ENCODE measurements around the gene CIAO1. TPM values are rescaled to one million over a fixed set of nuclear protein-coding genes. Genes with fewer than 3 reads are reported as not detected.

Gene CIAO1
- total and polyA plus RNA-seq, 10 donors: 31.3 to 122 (median 70.3) TPM

DNA sequence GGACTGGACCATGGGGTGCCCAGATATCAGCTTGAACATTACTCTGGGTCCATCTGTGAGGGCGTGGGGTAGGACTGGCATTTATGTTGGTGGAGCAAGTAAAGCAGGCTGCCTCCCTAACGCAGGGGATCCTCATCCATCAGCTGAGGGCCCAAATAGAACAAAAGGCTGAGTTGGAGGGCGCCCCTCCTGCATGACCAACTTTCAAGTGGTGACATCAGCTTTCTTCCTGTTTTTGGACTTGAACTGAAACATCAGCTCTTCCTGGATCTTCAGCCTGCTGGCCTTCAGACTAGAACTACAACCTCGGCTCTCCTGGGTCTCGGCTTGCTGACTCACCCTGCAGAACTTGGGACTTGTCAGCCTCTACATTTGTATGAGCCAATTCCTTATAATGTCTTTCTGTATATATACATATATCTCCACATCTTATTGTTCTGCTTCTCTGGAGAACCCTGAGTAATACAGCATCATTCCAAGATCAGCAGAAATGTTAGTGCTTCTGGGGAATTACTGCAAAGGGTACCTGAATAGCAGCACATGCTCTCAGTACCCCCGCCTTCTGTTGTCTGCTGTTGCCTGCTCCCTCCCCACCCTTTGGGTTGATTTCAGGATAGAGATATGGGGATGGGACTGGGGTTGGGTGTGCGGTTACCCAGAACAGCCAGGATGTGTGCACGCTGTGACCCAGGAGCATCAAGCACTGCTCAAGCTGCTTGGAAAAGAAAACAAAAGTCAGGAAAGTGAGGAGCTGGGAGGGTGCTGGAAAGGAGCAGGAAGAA is 20.2 kb upstream of the CIAO1 start:
- 65 to 77% (median 68%) methylated on average over 8 of the region's 8 CpGs for WGBS, 5 donors

GRCh38 chr2:96247009-96247408 is 19.0 kb upstream of the CIAO1 start:
- peaks cover 28 to 96% (median 77%) of the 10 kb centered on the region in 6 donors for H3K4me1 ChIP-seq
- no peaks in the 10 kb centered on the region for H3K9me3 ChIP-seq
- intact Hi-C loops (cut with DNase I; ENCODE audit: low total_unique reads): no loop called here
- H3K27me3 ChIP-seq (replicated peaks in 1 of 7): no peaks in the 10 kb centered on the region
- H3K36me3 ChIP-seq: peaks cover 0 to 29% (median 4%) of the 10 kb centered on the region in 6 donors
- WGBS, 5 donors: 49 to 75% (median 64%) methylated on average over 3 of the region's 3 CpGs
- no peak for TF ChIP-seq CTCF (IDR thresholded peaks at IDR 0.05 in 8 of 11, conservative IDR thresholded peaks at IDR 0.05 in 3 of 11)
- TF ChIP-seq POLR2A (IDR thresholded peaks at IDR 0.05): no peak
- TF ChIP-seq POLR2AphosphoS5 (IDR thresholded peaks at IDR 0.05): peak in 1 of 3 donors; percentile 64
- DNase-seq: no peak
- peak overlapping the region in 7 of 8 donors; percentile 64 to 99 (median 79) for H3K27ac ChIP-seq
- no peak overlapping the region for H3K4me3 ChIP-seq

More for the DNA sequence above, 20.2 kb upstream of the CIAO1 start:
- peak overlapping the region; percentile 42 to 99 (median 79) for H3K27ac ChIP-seq
- H3K4me3 ChIP-seq: peak overlapping the region in 1 of 8 donors; percentile 40
- TF ChIP-seq CTCF (IDR thresholded peaks at IDR 0.05 in 8 of 11, conservative IDR thresholded peaks at IDR 0.05 in 3 of 11) (peak in 1 of 11 experiments; percentile 10), POLR2A (IDR thresholded peaks at IDR 0.05) (no peak), POLR2AphosphoS5 (IDR thresholded peaks at IDR 0.05) (peak in 1 of 3 donors; percentile 81)
- no peak for DNase-seq
- intact Hi-C loops (cut with DNase I; ENCODE audit: low total_unique reads): no loop called here
- H3K4me1 ChIP-seq: peaks cover 32 to 96% (median 79%) of the 10 kb centered on the region in 6 donors
- no peaks in the 10 kb centered on the region for H3K27me3 ChIP-seq (replicated peaks in 1 of 7)
- H3K9me3 ChIP-seq: no peaks in the 10 kb centered on the region
- H3K36me3 ChIP-seq: peaks cover 0 to 17% (median 2%) of the 10 kb centered on the region in 6 donors

DNA sequence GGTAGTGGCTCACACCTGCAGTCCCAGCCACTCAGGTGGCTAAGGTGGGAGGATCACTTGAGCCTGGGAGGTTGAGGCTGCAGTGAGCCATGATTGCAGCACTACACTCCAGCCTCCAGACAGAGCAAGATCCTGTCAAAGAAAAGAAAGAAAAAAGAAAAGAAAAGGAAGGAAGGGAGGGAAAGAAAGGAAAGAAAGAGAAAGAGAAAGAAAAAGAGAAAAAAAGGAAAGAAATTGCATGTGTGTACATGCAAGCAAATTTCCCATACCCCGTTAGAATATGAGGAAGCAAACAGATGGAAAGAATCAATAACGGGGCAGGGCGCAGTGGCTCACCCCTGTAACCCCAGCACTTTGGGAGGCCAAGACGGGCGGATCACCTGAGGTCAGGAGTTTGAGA is 18.1 kb upstream of the CIAO1 start:
- Histone ChIP-seq H3K36me3 (peaks cover 0 to 38% (median 13%) of the 10 kb centered on the region in 6 donors), H3K4me1 (peaks cover 24 to 96% (median 75%) of the 10 kb centered on the region in 6 donors), H3K4me3 (no peak overlapping the region), H3K9me3 (no peaks in the 10 kb centered on the region), H3K27ac (peak overlapping the region in 6 of 8 donors; percentile 42 to 99 (median 84)), H3K27me3 (replicated peaks in 1 of 7) (no peaks in the 10 kb centered on the region)
- TF ChIP-seq POLR2AphosphoS5 (IDR thresholded peaks at IDR 0.05): no peak
- no peak for TF ChIP-seq POLR2A (IDR thresholded peaks at IDR 0.05)
- no peak for TF ChIP-seq CTCF (IDR thresholded peaks at IDR 0.05 in 8 of 11, conservative IDR thresholded peaks at IDR 0.05 in 3 of 11)
- intact Hi-C loops (cut with DNase I; ENCODE audit: low total_unique reads): no loop called here
- WGBS, 5 donors: 78 to 91% (median 83%) methylated on average over 5 of the region's 5 CpGs
- DNase-seq: no peak

DNA sequence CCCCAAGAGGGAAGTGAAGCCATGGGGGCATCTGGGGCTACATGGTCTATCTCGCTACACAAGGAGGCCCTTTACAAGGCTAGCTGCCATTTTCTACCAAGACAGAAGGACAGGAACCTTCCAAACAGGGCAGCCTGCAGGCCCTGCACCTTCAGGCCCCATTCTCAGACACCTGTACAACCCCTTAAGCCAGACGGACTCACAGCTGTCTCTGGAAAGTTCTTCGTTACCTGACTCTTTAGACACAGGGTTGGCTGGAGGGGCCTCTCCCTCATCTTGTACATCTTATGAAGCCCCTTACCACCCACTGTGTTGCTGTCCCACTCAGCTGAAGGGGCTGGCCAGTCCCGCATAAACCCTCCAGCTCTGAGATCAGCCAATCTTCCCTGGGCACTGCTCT is 17.4 kb upstream of the CIAO1 start:
- no peak overlapping the region for H3K4me3 ChIP-seq
- no peaks in the 10 kb centered on the region for H3K27me3 ChIP-seq (replicated peaks in 1 of 7)
- DNase-seq: no peak
- peaks cover 0 to 45% (median 20%) of the 10 kb centered on the region in 6 donors for H3K36me3 ChIP-seq
- TF ChIP-seq POLR2A (IDR thresholded peaks at IDR 0.05) (no peak), POLR2AphosphoS5 (IDR thresholded peaks at IDR 0.05) (no peak), CTCF (IDR thresholded peaks at IDR 0.05 in 8 of 11, conservative IDR thresholded peaks at IDR 0.05 in 3 of 11) (no peak)
- whole genome bisulfite sequencing, 5 donors: 91 to 100% (median 92%) methylated on average over 4 of the region's 4 CpGs
- peak overlapping the region in 4 of 8 donors; percentile 64 to 99 (median 90) for H3K27ac ChIP-seq
- intact Hi-C loops (cut with DNase I; ENCODE audit: low total_unique reads): no loop called here
- H3K4me1 ChIP-seq: peaks cover 23 to 96% (median 73%) of the 10 kb centered on the region in 6 donors
- H3K9me3 ChIP-seq: no peaks in the 10 kb centered on the region
